Karpas-422 (cell line): ENCODE data around the gene EPC1. TPM values are rescaled to one million over a fixed set of nuclear protein-coding genes. Genes with fewer than 3 reads are reported as not detected.

Experiments used
- DNase-seq: peaks from one replicate; pipeline ENCODE4 v3.0.0-alpha.2; 2015
- H2AFZ ChIP-seq: fragments of 200-600 bp; sonication (generic); 2 replicates; pipeline ENCODE4 v1.6.1; 2014; ENCODE audit warnings: antibody characterized with exemption, low read length, mixed read lengths
- H3K27ac ChIP-seq: fragments of 200-600 bp; sonication (generic); 2 replicates; pipeline ENCODE4 v1.5.1; 2014; ENCODE audit warnings: mild to moderate bottlenecking, low read length, moderate library complexity
- H3K27me3 ChIP-seq: fragments of 200-600 bp; sonication (generic); 2 replicates; pipeline ENCODE4 v1.6.1; 2014; ENCODE audit warnings: low read length, mixed read lengths
- H3K36me3 ChIP-seq: fragments of 200-600 bp; sonication (generic); 2 replicates; pipeline ENCODE4 v1.6.1; 2014; ENCODE audit warnings: low read length, mixed read lengths; ENCODE audit not compliant: insufficient read depth
- H3K4me1 ChIP-seq: fragments of 200-600 bp; sonication (generic); 2 replicates; pipeline ENCODE4 v1.6.1; 2014; ENCODE audit warnings: mild to moderate bottlenecking, low read length, mixed read lengths
- H3K4me2 ChIP-seq: fragments of 200-600 bp; sonication (generic); 2 replicates; pipeline ENCODE4 v1.6.1; 2014; ENCODE audit warnings: low read length, low read depth, mild to moderate bottlenecking; ENCODE audit not compliant: poor library complexity, severe bottlenecking
- H3K4me3 ChIP-seq: fragments of 200-600 bp; sonication (generic); 2 replicates; pipeline ENCODE4 v1.5.1; 2014; ENCODE audit warnings: mild to moderate bottlenecking, antibody characterized with exemption, low read length, mixed read lengths
- H3K79me2 ChIP-seq: fragments of 200-600 bp; sonication (generic); 2 replicates; pipeline ENCODE4 v1.6.1; 2014; ENCODE audit warnings: mild to moderate bottlenecking, low read length, mixed read lengths
- H3K9ac ChIP-seq: fragments of 200-600 bp; sonication (generic); 2 replicates; pipeline ENCODE4 v1.6.0; 2014; ENCODE audit warnings: low read length
- H3K9me2 ChIP-seq: fragments of 200-600 bp; sonication (generic), shearing (Covaris generic); replicated peaks from 2 replicates; pipeline ENCODE4 v1.6.0; 2014; ENCODE audit warnings: mild to moderate bottlenecking, low read length, moderate library complexity; ENCODE audit not compliant: insufficient read depth
- H3K9me3 ChIP-seq: fragments of 300-700, 200-600 bp; sonication (generic); 2 replicates; pipeline ENCODE4 v1.6.1; 2014; ENCODE audit warnings: low read length, mixed read lengths
- H4K20me1 ChIP-seq: fragments of 200-600 bp; sonication (generic); 2 replicates; pipeline ENCODE4 v1.6.1; 2014; ENCODE audit warnings: mild to moderate bottlenecking, antibody characterized with exemption, low read length, low read depth; ENCODE audit not compliant: insufficient read depth
- total RNA-seq: library from RNA; depleted of rRNA; stranded (reverse); fragments of >200 nt; shearing (Covaris generic); gene quantifications from 2 replicates; pipeline ENCODE4 v1.2.3, GENCODE V29; 2014; ENCODE audit warnings: low replicate concordance

EPC1 gene
- total RNA-seq, 1 experiment from 2014 or later = 56.9 TPM

GRCh38 chr10:32379950-32380551 is 33.1 kb upstream of the EPC1 start:
- peak overlapping the region; percentile 96 for H3K27ac ChIP-seq
- peak overlapping the region; percentile 57; the same call in 1 of the 2 replicates for H2AFZ ChIP-seq
- peak overlapping the region; percentile 81 for H3K4me3 ChIP-seq

GRCh38 chr10:32379318-32379949 is 32.5 kb upstream of the EPC1 start:
- H4K20me1 ChIP-seq = no peaks in the 10 kb centered on the region
- H3K27ac ChIP-seq = peak overlapping the region; percentile 96
- peak overlapping the region; percentile 99 for H3K4me2 ChIP-seq
- no peaks in the 10 kb centered on the region for H3K9me3 ChIP-seq
- H3K4me3 ChIP-seq = peak overlapping the region; percentile 81
- peak overlapping the region; percentile 92 for H2AFZ ChIP-seq
- H3K9me2 ChIP-seq = no peaks in the 10 kb centered on the region
- no peaks in the 10 kb centered on the region for H3K27me3 ChIP-seq
- H3K9ac ChIP-seq = peak overlapping the region; percentile 79
- H3K79me2 ChIP-seq = peaks cover 40% of the 10 kb centered on the region
- H3K36me3 ChIP-seq = 0 out of 2 replicates have a peak, but pooled peaks cover 6% of the 10 kb centered on the region
- peaks cover 37% of the 10 kb centered on the region for H3K4me1 ChIP-seq
- DNase-seq = peak; percentile 91

More at GRCh38 chr10:32379950-32380551, 33.1 kb upstream of the EPC1 start:
- H3K4me2 ChIP-seq = peak overlapping the region; percentile 99
- no peaks in the 10 kb centered on the region for H3K9me3 ChIP-seq
- DNase-seq = no peak
- H3K9ac ChIP-seq = peak overlapping the region; percentile 52
- H3K36me3 ChIP-seq = 0 out of 2 replicates have a peak, but pooled peaks cover 5% of the 10 kb centered on the region
- peaks cover 32% of the 10 kb centered on the region for H3K4me1 ChIP-seq
- peaks cover 34% of the 10 kb centered on the region for H3K79me2 ChIP-seq
- no peaks in the 10 kb centered on the region for H3K9me2 ChIP-seq
- H3K27me3 ChIP-seq = no peaks in the 10 kb centered on the region
- no peaks in the 10 kb centered on the region for H4K20me1 ChIP-seq

GRCh38 chr10:32378363-32379317 is 31.7 kb upstream of the EPC1 start:
- H2AFZ ChIP-seq = peak overlapping the region; percentile 63
- H3K9me2 ChIP-seq = no peaks in the 10 kb centered on the region
- peak overlapping the region; percentile 96 for H3K27ac ChIP-seq
- peak overlapping the region; percentile 99 for H3K4me2 ChIP-seq
- DNase-seq = peak; percentile 97
- H3K4me3 ChIP-seq = peak overlapping the region; percentile 81
- peaks cover 8% of the 10 kb centered on the region; the same call in 1 of the 2 replicates for H3K36me3 ChIP-seq
- H3K9ac ChIP-seq = peak overlapping the region; percentile 79
- H3K79me2 ChIP-seq = peaks cover 48% of the 10 kb centered on the region
- no peaks in the 10 kb centered on the region for H3K9me3 ChIP-seq
- H3K27me3 ChIP-seq = no peaks in the 10 kb centered on the region
- H3K4me1 ChIP-seq = peaks cover 40% of the 10 kb centered on the region
- H4K20me1 ChIP-seq = no peaks in the 10 kb centered on the region

- Histone ChIP-seq H3K27ac (peak overlapping the region; percentile 96), H3K4me2 (peak overlapping the region; percentile 99), H3K79me2 (peaks cover 58% of the 10 kb centered on the region), H3K36me3 (peaks cover 9% of the 10 kb centered on the region; the same call in 1 of the 2 replicates), H2AFZ (no peak overlapping the region), H3K27me3 (no peaks in the 10 kb centered on the region), H3K9ac (peak overlapping the region; percentile 79), H3K4me1 (peaks cover 40% of the 10 kb centered on the region), H3K9me3 (no peaks in the 10 kb centered on the region), H3K9me2 (no peaks in the 10 kb centered on the region), H3K4me3 (peak overlapping the region; percentile 81), H4K20me1 (no peaks in the 10 kb centered on the region)
- DNase-seq = peak; percentile 92
Observed at GRCh38 chr10:32377458-32378259, 30.7 kb upstream of the EPC1 start.

GRCh38 chr10:32376771-32377170 is 29.8 kb upstream of the EPC1 start:
- no peak overlapping the region for H2AFZ ChIP-seq
- peaks cover 13% of the 10 kb centered on the region; the same call in 1 of the 2 replicates for H3K36me3 ChIP-seq
- no peaks in the 10 kb centered on the region for H4K20me1 ChIP-seq
- peak overlapping the region; percentile 96 for H3K27ac ChIP-seq
- H3K27me3 ChIP-seq = no peaks in the 10 kb centered on the region
- peak overlapping the region; percentile 79 for H3K9ac ChIP-seq
- peak overlapping the region; percentile 99 for H3K4me2 ChIP-seq
- H3K9me2 ChIP-seq = no peaks in the 10 kb centered on the region
- H3K9me3 ChIP-seq = no peaks in the 10 kb centered on the region
- H3K4me3 ChIP-seq = peak overlapping the region; percentile 81
- DNase-seq = peak; percentile 55
- peaks cover 67% of the 10 kb centered on the region for H3K79me2 ChIP-seq
- H3K4me1 ChIP-seq = peaks cover 40% of the 10 kb centered on the region

GRCh38 chr10:32376097-32376496 is 29.1 kb upstream of the EPC1 start:
- H3K9me3 ChIP-seq = no peaks in the 10 kb centered on the region
- DNase-seq = peak; percentile 67
- H3K79me2 ChIP-seq = peaks cover 73% of the 10 kb centered on the region
- H3K4me1 ChIP-seq = peaks cover 40% of the 10 kb centered on the region
- peak overlapping the region; percentile 99 for H3K4me2 ChIP-seq
- peak overlapping the region; percentile 79 for H3K9ac ChIP-seq
- H3K9me2 ChIP-seq = no peaks in the 10 kb centered on the region
- peak overlapping the region; percentile 96 for H3K27ac ChIP-seq
- H3K36me3 ChIP-seq = peaks cover 13% of the 10 kb centered on the region; the same call in 1 of the 2 replicates
- H2AFZ ChIP-seq = no peak overlapping the region
- H4K20me1 ChIP-seq = no peaks in the 10 kb centered on the region
- H3K27me3 ChIP-seq = no peaks in the 10 kb centered on the region
- peak overlapping the region; percentile 81 for H3K4me3 ChIP-seq

- Histone ChIP-seq H3K36me3 (peaks cover 13% of the 10 kb centered on the region; the same call in 1 of the 2 replicates), H3K79me2 (peaks cover 78% of the 10 kb centered on the region), H3K9me3 (no peaks in the 10 kb centered on the region), H3K27ac (peak overlapping the region; percentile 96), H2AFZ (no peak overlapping the region), H3K9ac (peak overlapping the region; percentile 79; the same call in 1 of the 2 replicates), H3K4me1 (peaks cover 40% of the 10 kb centered on the region), H3K4me3 (peak overlapping the region; percentile 81), H3K9me2 (no peaks in the 10 kb centered on the region), H3K4me2 (peak overlapping the region; percentile 99), H3K27me3 (no peaks in the 10 kb centered on the region), H4K20me1 (no peaks in the 10 kb centered on the region)
- no peak for DNase-seq
Observed at GRCh38 chr10:32375631-32376030, 28.7 kb upstream of the EPC1 start.
